Smooth muscle cell (in vitro differentiated cells): ENCODE results near the gene SNX6. TPM values are rescaled to one million over a fixed set of nuclear protein-coding genes. Genes with fewer than 3 reads are reported as not detected.

Experiments used
- DNase-seq: peaks from one replicate; lab custom pipeline; 2025; ENCODE audit not compliant: unreplicated experiment; lab: John Stamatoyannopoulos, UW
- H2AFZ ChIP-seq: fragments of 200-600 bp; sonication (generic); 2 replicates; pipeline ENCODE4 v1.6.0; 2016; ENCODE audit warnings: antibody characterized with exemption, low read depth, mild to moderate bottlenecking
- H3F3A ChIP-seq: fragments of 200-600 bp; sonication (generic); 2 replicates; pipeline ENCODE4 v1.6.0; 2017; ENCODE audit warnings: antibody characterized with exemption, low read depth
- H3K27ac ChIP-seq: fragments of 200-600 bp; sonication (generic); 2 replicates; pipeline ENCODE4 v1.5.1; 2016; ENCODE audit warnings: low read depth, mild to moderate bottlenecking
- H3K27me3 ChIP-seq: fragments of 200-600 bp; sonication (generic); 2 replicates; pipeline ENCODE4 v1.6.1; 2016; ENCODE audit warnings: low read depth, mild to moderate bottlenecking
- H3K36me3 ChIP-seq: fragments of 200-600 bp; sonication (generic); 2 replicates; pipeline ENCODE4 v1.5.1; 2016; ENCODE audit warnings: low read depth
- H3K4me1 ChIP-seq: fragments of 200-600 bp; sonication (generic); 2 replicates; pipeline ENCODE4 v1.5.1; 2016; ENCODE audit warnings: low read depth
- H3K4me2 ChIP-seq: fragments of 200-600 bp; sonication (generic); 2 replicates; pipeline ENCODE4 v1.6.0; 2016; ENCODE audit warnings: mild to moderate bottlenecking
- H3K4me3 ChIP-seq: fragments of 200-600 bp; sonication (generic); 2 replicates; pipeline ENCODE4 v1.5.1; 2016; ENCODE audit warnings: mild to moderate bottlenecking
- H3K79me2 ChIP-seq: fragments of 200-600 bp; sonication (generic); 2 replicates; pipeline ENCODE4 v1.6.0; 2016; ENCODE audit warnings: low read depth, mild to moderate bottlenecking
- H3K9ac ChIP-seq: fragments of 200-600 bp; sonication (generic); 2 replicates; pipeline ENCODE4 v1.6.0; 2016; ENCODE audit warnings: low read depth
- H3K9me3 ChIP-seq: fragments of 200-600 bp; sonication (generic); replicated peaks from 2 replicates; pipeline ENCODE4 v1.5.1; 2016; ENCODE audit warnings: low read depth
- H4K20me1 ChIP-seq: fragments of 200-600 bp; sonication (generic); 2 replicates; pipeline ENCODE4 v1.6.0; 2016; ENCODE audit warnings: low read depth
- WGBS: methylation state at CpG from one replicate; pipeline ENCODE4 v1.1.7; 2016; ENCODE audit warnings: low lambda C conversion rate; 5-methylcytosine and 5-hydroxymethylcytosine counted together
- polyA plus RNA-seq: library from polyadenylated mRNA; unstranded; fragments of >200 nt; fragmentation: Nextera tagmentation; extraction: Ambion mirVana; gene quantifications from 2 replicates; pipeline ENCODE4 v1.2.1, GENCODE V29; 2016
- total RNA-seq: library from RNA; depleted of rRNA; stranded (reverse); fragments of >200 nt; gene quantifications from 2 replicates; pipeline ENCODE4 v1.2.3, GENCODE V29; 2014
- TF ChIP-seq, protein P1 (sequence below): fragments of 200-600 bp; sonication (generic); IDR thresholded peaks from 2 replicates; pipeline ENCODE4 v1.5.1; 2017; ENCODE audit warnings: borderline replicate concordance, mild to moderate bottlenecking, antibody characterized with exemption; ENCODE audit not compliant: insufficient read depth, poor library complexity, severe bottlenecking

SNX6 gene
- total and polyA plus RNA-seq, 2 experiments from 2014 or later = 55.7 to 192 TPM

DNA sequence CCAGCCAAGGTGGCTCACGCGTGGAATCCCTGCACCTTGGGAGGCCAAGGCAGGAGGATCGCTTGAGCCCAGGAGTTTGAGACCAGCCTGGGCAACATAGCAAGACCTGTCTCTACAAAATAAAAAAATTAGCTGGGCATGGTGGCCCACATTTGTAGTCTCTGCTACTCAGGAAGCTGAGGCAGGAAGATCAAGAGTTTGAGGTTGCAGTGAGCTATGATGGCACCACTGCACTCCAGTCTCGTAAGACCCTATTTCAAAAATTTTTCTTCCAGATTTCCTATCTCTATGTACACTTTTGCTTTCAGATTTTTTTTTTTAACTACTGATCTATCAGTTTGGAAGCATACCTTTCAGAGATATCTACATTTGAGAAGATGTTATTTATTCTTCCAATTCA, 15.3 kb downstream of the SNX6 start:
- no peak for DNase-seq
- H3K9me3 ChIP-seq = no peaks in the 10 kb centered on the region
- no peak overlapping the region for H3K9ac ChIP-seq
- H4K20me1 ChIP-seq = peaks cover 23% of the 10 kb centered on the region
- no peaks in the 10 kb centered on the region for H3F3A ChIP-seq
- H3K27me3 ChIP-seq = no peaks in the 10 kb centered on the region
- no peaks in the 10 kb centered on the region for H3K36me3 ChIP-seq
- no peaks in the 10 kb centered on the region for H3K4me1 ChIP-seq
- peaks cover 26% of the 10 kb centered on the region for H3K79me2 ChIP-seq
- TF ChIP-seq, protein P1, sequence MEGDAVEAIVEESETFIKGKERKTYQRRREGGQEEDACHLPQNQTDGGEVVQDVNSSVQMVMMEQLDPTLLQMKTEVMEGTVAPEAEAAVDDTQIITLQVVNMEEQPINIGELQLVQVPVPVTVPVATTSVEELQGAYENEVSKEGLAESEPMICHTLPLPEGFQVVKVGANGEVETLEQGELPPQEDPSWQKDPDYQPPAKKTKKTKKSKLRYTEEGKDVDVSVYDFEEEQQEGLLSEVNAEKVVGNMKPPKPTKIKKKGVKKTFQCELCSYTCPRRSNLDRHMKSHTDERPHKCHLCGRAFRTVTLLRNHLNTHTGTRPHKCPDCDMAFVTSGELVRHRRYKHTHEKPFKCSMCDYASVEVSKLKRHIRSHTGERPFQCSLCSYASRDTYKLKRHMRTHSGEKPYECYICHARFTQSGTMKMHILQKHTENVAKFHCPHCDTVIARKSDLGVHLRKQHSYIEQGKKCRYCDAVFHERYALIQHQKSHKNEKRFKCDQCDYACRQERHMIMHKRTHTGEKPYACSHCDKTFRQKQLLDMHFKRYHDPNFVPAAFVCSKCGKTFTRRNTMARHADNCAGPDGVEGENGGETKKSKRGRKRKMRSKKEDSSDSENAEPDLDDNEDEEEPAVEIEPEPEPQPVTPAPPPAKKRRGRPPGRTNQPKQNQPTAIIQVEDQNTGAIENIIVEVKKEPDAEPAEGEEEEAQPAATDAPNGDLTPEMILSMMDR = no peak
- H3K4me2 ChIP-seq = no peak overlapping the region
- WGBS = 97% methylated on average over 4 of the region's 4 CpGs
- H2AFZ ChIP-seq = no peak overlapping the region
- no peak overlapping the region for H3K4me3 ChIP-seq
- no peak overlapping the region for H3K27ac ChIP-seq

DNA sequence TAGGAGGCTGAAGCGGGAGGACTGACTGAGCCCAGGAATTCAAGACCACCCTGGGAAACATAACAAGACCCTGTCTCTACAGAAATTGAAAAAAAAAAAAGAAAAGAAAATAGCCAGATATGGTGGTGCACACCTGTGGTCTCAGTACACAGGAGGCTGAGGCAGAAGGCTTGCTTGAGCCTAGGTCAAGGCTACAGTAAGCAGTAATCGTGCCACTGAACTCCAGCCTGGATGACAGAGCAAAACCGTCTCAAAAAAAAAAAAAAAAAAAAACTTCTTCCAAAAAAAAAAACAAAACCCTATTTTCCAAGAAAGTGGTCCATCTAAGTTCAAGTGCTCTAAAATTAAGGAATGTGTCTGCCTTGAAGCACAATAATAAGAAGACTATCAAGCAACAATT, 19.8 kb downstream of the SNX6 start:
- TF ChIP-seq, protein P1 = no peak
- H3K79me2 ChIP-seq = peaks cover 12% of the 10 kb centered on the region
- no peak overlapping the region for H3K4me3 ChIP-seq
- H3K36me3 ChIP-seq = peaks cover 18% of the 10 kb centered on the region
- DNase-seq = no peak
- H4K20me1 ChIP-seq = no peaks in the 10 kb centered on the region
- no peaks in the 10 kb centered on the region for H3F3A ChIP-seq
- no peak overlapping the region for H2AFZ ChIP-seq
- H3K27ac ChIP-seq = no peak overlapping the region
- no peaks in the 10 kb centered on the region for H3K9me3 ChIP-seq
- no peaks in the 10 kb centered on the region for H3K27me3 ChIP-seq
- H3K4me1 ChIP-seq = no peaks in the 10 kb centered on the region
- WGBS = 97% methylated on average over 3 of the region's 3 CpGs
- H3K9ac ChIP-seq = no peak overlapping the region
- no peak overlapping the region for H3K4me2 ChIP-seq

DNA sequence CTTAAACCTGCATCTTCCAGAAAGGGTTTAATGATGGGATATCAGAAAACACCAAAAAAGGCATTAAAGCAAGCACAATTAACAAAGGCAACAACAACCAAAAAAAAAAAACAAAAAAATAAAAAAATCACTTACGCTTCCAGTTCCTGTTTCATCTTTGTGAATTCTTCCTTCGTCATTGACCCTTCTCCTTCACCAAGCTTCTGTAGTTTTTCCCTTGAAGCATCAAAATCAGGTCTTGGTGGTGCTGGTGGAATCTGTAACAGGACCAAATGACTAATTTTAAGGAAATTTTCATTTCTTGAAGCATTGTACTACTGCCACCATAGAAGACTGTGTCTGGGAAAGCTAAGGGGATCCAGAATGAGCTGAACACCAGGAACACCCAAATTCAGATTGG, 24.5 kb downstream of the SNX6 start:
- no peaks in the 10 kb centered on the region for H3K27me3 ChIP-seq
- no peaks in the 10 kb centered on the region for H4K20me1 ChIP-seq
- peaks cover 2% of the 10 kb centered on the region for H3K79me2 ChIP-seq
- H3K9me3 ChIP-seq = peaks cover 3% of the 10 kb centered on the region
- WGBS = 99% methylated on average over 2 of the region's 2 CpGs
- no peaks in the 10 kb centered on the region for H3K4me1 ChIP-seq
- H3K9ac ChIP-seq = no peak overlapping the region
- no peak overlapping the region for H3K4me3 ChIP-seq
- TF ChIP-seq, protein P1 = no peak
- H2AFZ ChIP-seq = no peak overlapping the region
- H3K36me3 ChIP-seq = peaks cover 41% of the 10 kb centered on the region
- no peak for DNase-seq
- H3K27ac ChIP-seq = no peak overlapping the region
- H3F3A ChIP-seq = no peaks in the 10 kb centered on the region
- no peak overlapping the region for H3K4me2 ChIP-seq

DNA sequence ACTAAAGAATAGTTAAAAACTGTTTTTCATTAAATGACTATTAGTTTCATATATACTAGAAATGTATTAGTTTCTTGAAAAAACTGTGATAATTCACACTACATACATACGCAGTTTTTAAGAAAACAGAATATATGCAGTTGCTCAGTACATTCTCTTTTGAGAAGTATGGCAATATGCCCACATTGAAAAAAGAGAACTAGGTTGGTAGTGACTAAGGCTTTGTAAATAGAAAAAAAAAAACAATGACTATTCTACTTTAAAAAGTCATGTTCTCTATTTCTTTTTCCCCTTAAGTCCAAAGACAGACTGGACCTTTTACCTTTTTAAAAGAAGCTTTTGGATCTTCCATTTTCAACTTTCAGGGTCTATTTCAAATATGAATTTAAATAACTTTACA, 25.0 kb downstream of the SNX6 start:
- Histone ChIP-seq H3K9ac (no peak overlapping the region), H3K27me3 (no peaks in the 10 kb centered on the region), H3K27ac (no peak overlapping the region), H3K4me3 (no peak overlapping the region), H3K79me2 (no peaks in the 10 kb centered on the region), H3K4me1 (no peaks in the 10 kb centered on the region), H3K36me3 (peaks cover 43% of the 10 kb centered on the region), H3K4me2 (no peak overlapping the region), H3F3A (no peaks in the 10 kb centered on the region), H2AFZ (no peak overlapping the region), H4K20me1 (no peaks in the 10 kb centered on the region), H3K9me3 (peaks cover 3% of the 10 kb centered on the region)
- DNase-seq = no peak
- TF ChIP-seq, protein P1 = no peak
- WGBS = 97% methylated on average over 1 of the region's 1 CpG
